GM12878 (cell line): Measurements from ENCODE around the gene ART5. TPM values are rescaled to one million over a fixed set of nuclear protein-coding genes. Genes with fewer than 3 reads are reported as not detected.

ENCODE experiments used
- ATAC-seq: fragments of 200-7000 bp; cut with Tn5 transposase; 3 replicates; pipeline ENCODE4 v1.9.1; 2020; ENCODE audit warnings: mild to moderate bottlenecking, moderate library complexity
- BruUV-seq: library from RNA; stranded (reverse); fragments of 400-500 nt; replicated peaks from 2 replicates; lab custom pipeline; 2021; lab: Mats Ljungman, UMichigan
- CTCF ChIA-PET: fragments of 300-600 bp; sonication (Branson Sonifier 250); formaldehyde crosslinking; extraction: SDS; loops from one replicate; lab custom pipeline; 2021; ENCODE audit warnings: inconsistent platforms; lab: Yijun Ruan, JAX
- POLR2A ChIA-PET: fragments of 350-600 bp; formaldehyde crosslinking; extraction: SDS; loops from one replicate; lab custom pipeline; 2021; ENCODE audit warnings: inconsistent platforms; lab: Charles Lee
- RAD21 ChIA-PET: fragments of 300-600 bp; sonication (Branson Sonifier 250); formaldehyde crosslinking; loops from one replicate; lab custom pipeline; 2023; ENCODE audit warnings: antibody characterized with exemption; ENCODE audit not compliant: unreplicated experiment; lab: Charles Lee
- SMC1A ChIA-PET: fragments of 300-600 bp; sonication (Branson Sonifier 250); formaldehyde crosslinking; loops from one replicate; lab custom pipeline; 2023; ENCODE audit not compliant: unreplicated experiment, uncharacterized antibody; lab: Charles Lee
- DNase-seq: peaks from one replicate; pipeline ENCODE4 v3.0.0-alpha.2; 2011; ENCODE audit warnings: low read depth, low spot score
- FAIRE-seq: peaks from 3 replicates; lab custom pipeline; 2011; peaks lifted over from hg19 to GRCh38; lab: Jason Lieb, UNC
- H2AFZ ChIP-seq: 2 replicates; pipeline ENCODE4 v1.6.0; 2011; ENCODE audit warnings: low read depth, low read length, control low read depth; ENCODE audit not compliant: control insufficient read depth
- H3K27ac ChIP-seq: 2 replicates; pipeline ENCODE4 v1.5.1; 2011; ENCODE audit warnings: control low read depth; ENCODE audit not compliant: control insufficient read depth, insufficient read depth
- H3K27me3 ChIP-seq, 2 experiments: replicated peaks in 1 of 2; 2 replicates each; pipeline versions ENCODE4 v1.6.0 to v1.6.1; 2011; ENCODE audit warnings: low read length in 1 of 2; ENCODE audit not compliant: control insufficient read depth in 2 of 2, insufficient read depth in 2 of 2
- H3K36me3 ChIP-seq, 2 experiments: 2 replicates each; pipeline ENCODE4 v1.5.1; 2011; ENCODE audit warnings: low read length in 1 of 2; ENCODE audit not compliant: control insufficient read depth in 2 of 2, insufficient read depth in 2 of 2
- H3K4me1 ChIP-seq: 2 replicates; pipeline ENCODE4 v1.6.1; 2011; ENCODE audit warnings: mild to moderate bottlenecking, low read length, moderate library complexity, mixed read lengths; ENCODE audit not compliant: control insufficient read depth, insufficient read depth
- H3K4me2 ChIP-seq: 2 replicates; pipeline ENCODE4 v1.6.0; 2011; ENCODE audit warnings: control low read depth; ENCODE audit not compliant: control insufficient read depth, insufficient read depth
- H3K4me3 ChIP-seq: fragments of 200-600 bp; sonication (generic); 2 replicates; pipeline ENCODE4 v1.5.1; 2016
- H3K79me2 ChIP-seq: 2 replicates; pipeline ENCODE4 v1.6.0; 2011; ENCODE audit warnings: low read length; ENCODE audit not compliant: control insufficient read depth, insufficient read depth
- H3K9ac ChIP-seq: 2 replicates; pipeline ENCODE4 v1.8.0; 2011; ENCODE audit warnings: low read length, control low read depth, mixed read lengths; ENCODE audit not compliant: control insufficient read depth, insufficient read depth
- H3K9me3 ChIP-seq: replicated peaks from 3 replicates; pipeline ENCODE4 v1.5.1; 2011; ENCODE audit warnings: mild to moderate bottlenecking, low read length; ENCODE audit not compliant: control insufficient read depth, insufficient read depth
- H4K20me1 ChIP-seq: 2 replicates; pipeline ENCODE4 v1.6.0; 2011; ENCODE audit not compliant: control insufficient read depth, insufficient read depth
- ATF3 ChIP-seq: IDR thresholded peaks from 2 replicates; pipeline ENCODE4 v1.6.1; 2011; ENCODE audit warnings: low read depth, mild to moderate bottlenecking, low read length, moderate library complexity, borderline replicate concordance; ENCODE audit errors: extremely low read depth
- CHD1 ChIP-seq: IDR thresholded peaks from 2 replicates; pipeline ENCODE4 v1.6.1; 2012; ENCODE audit warnings: low read depth, low read length, improper control_type of control experiment
- CUX1 ChIP-seq: IDR thresholded peaks from 2 replicates; pipeline ENCODE4 v1.6.1; 2012; ENCODE audit warnings: improper control_type of control experiment, low read depth, low read length; ENCODE audit not compliant: insufficient replicate concordance
- ELK1 ChIP-seq: IDR thresholded peaks from 2 replicates; pipeline ENCODE4 v1.6.1; 2012; ENCODE audit warnings: low read depth, low read length, improper control_type of control experiment
- FOXK2 ChIP-seq: fragments of 450-650 bp; IDR thresholded peaks from 2 replicates; pipeline ENCODE4 v1.6.1; 2017; ENCODE audit warnings: mild to moderate bottlenecking, moderate library complexity
- IRF4 ChIP-seq: IDR thresholded peaks from 2 replicates; pipeline ENCODE4 v1.6.1; 2011; ENCODE audit warnings: low read depth, low read length
- NR2C1 ChIP-seq: fragments of 450-650 bp; IDR thresholded peaks from 2 replicates; pipeline ENCODE4 v1.6.1; 2017; ENCODE audit warnings: antibody characterized with exemption, mild to moderate bottlenecking, moderate library complexity
- POU2F2 ChIP-seq: IDR thresholded peaks from 3 replicates; pipeline ENCODE4 v1.6.1; 2011; ENCODE audit warnings: low read depth, mild to moderate bottlenecking, low read length, borderline replicate concordance
- RBBP5 ChIP-seq: fragments of 200-600 bp; sonication (generic); conservative IDR thresholded peaks from 2 replicates; pipeline ENCODE4 v1.6.1; 2016
- ZNF207 ChIP-seq: fragments of 450-650 bp; IDR thresholded peaks from 2 replicates; pipeline ENCODE4 v1.6.1; 2014; ENCODE audit warnings: antibody characterized with exemption, mild to moderate bottlenecking, borderline replicate concordance
- WGBS: methylation state at CpG from one replicate; pipeline ENCODE4 v1.1.6; 2016; ENCODE audit warnings: low lambda C conversion rate; ENCODE audit not compliant: insufficient replicate concordance, insufficient coverage; ENCODE audit errors: missing lambda C conversion rate; 5-methylcytosine and 5-hydroxymethylcytosine counted together
- in situ Hi-C: fragments of 300-500 bp; cut with MboI; formaldehyde crosslinking; loops from 9 replicates; pipeline ENCODE4 v1.14.3; 2018; ENCODE audit warnings: mixed read lengths
- intact Hi-C: fragments of 100-400 bp; cut with micrococcal nuclease; formaldehyde crosslinking; loops from one replicate; pipeline ENCODE4 v1.14.2; 2022; ENCODE audit not compliant: unreplicated experiment
- polyA plus RNA-seq, 11 experiments: library from polyadenylated mRNA; depleted of rRNA in 4 of 11; unstranded in 6 of 11; stranded (reverse) in 5 of 11; fragments of >200 nt; fragmentation: Nextera tagmentation in 4 of 11; fragmentation: Illumina TruSeq in 1 of 11; extraction: Ambion mirVana in 4 of 11; extraction: Trizol in 1 of 11; gene quantifications; 1 replicate in 1 of 11; 2 replicates in 10 of 11; pipeline versions ENCODE4 v1.2.1 to v1.2.3, GENCODE V29; 2011 to 2016; ENCODE audit warnings: inconsistent platforms in 2 of 11, missing spikeins in 2 of 11, low read depth in 1 of 11
- total RNA-seq, 4 experiments: library from RNA; depleted of rRNA in 3 of 4; stranded (reverse); fragments of >200 nt in 3 of 4; fragmentation: Illumina TruSeq in 1 of 4; extraction: Trizol in 1 of 4; gene quantifications; 2 replicates each; pipeline versions ENCODE4 v1.2.1 to v1.2.3, GENCODE V29; 2013 to 2021

ART5 gene
- total and polyA plus RNA-seq, 10 of the 15 experiments (the other 5 are each of a cell fraction or from before 2014, with no cell fraction given), result 0.06 TPM; not detected in 9

GRCh38 chr11:3662856-3663255, 21.1 kb upstream of the ART5 start:
- intact Hi-C loops, result no loop called here
- H3K9me3 ChIP-seq, result no peaks in the 10 kb centered on the region
- no peak for DNase-seq
- RAD21 ChIA-PET, result no interaction called here
- no peak overlapping the region for H3K4me2 ChIP-seq
- H3K4me1 ChIP-seq, result no peaks in the 10 kb centered on the region
- TF ChIP-seq IRF4, result no peak
- no peak for TF ChIP-seq RBBP5
- no peak for TF ChIP-seq ZNF207
- TF ChIP-seq, all 136 proteins: peak for 0
- SMC1A ChIA-PET, result no interaction called here
- H4K20me1 ChIP-seq, result no peaks in the 10 kb centered on the region
- no peak for FAIRE-seq
- H3K4me3 ChIP-seq, result no peak overlapping the region
- no peak overlapping the region for H2AFZ ChIP-seq
- no peak overlapping the region for H3K27ac ChIP-seq
- POLR2A ChIA-PET, result no interaction called here
- peaks cover 2 to 4% of the 10 kb centered on the region in 2 experiments; a peak in 2 of 4 replicates for H3K36me3 ChIP-seq
- no peak overlapping the region for H3K9ac ChIP-seq
- BruUV-seq, result no TSS peak
- in situ Hi-C loops, result no loop called here
- H3K27me3 ChIP-seq, result no peaks in the 10 kb centered on the region
- CTCF ChIA-PET, result no interaction called here
- H3K79me2 ChIP-seq, result no peaks in the 10 kb centered on the region
- ATAC-seq, result no peak

GRCh38 chr11:3660960-3661359, 19.2 kb upstream of the ART5 start:
- CTCF ChIA-PET, result no interaction called here
- no peak overlapping the region for H3K27ac ChIP-seq
- H3K36me3 ChIP-seq, result peaks cover 0 to 4% of the 10 kb centered on the region in 2 experiments; a peak in 1 of 4 replicates
- H3K9me3 ChIP-seq, result no peaks in the 10 kb centered on the region
- no TSS peak for BruUV-seq
- no peaks in the 10 kb centered on the region for H4K20me1 ChIP-seq
- ATAC-seq (no peak), DNase-seq (no peak), FAIRE-seq (no peak)
- H3K27me3 ChIP-seq, result no peaks in the 10 kb centered on the region
- SMC1A ChIA-PET, result no interaction called here
- no peak overlapping the region for H2AFZ ChIP-seq
- H3K4me1 ChIP-seq, result no peaks in the 10 kb centered on the region
- RAD21 ChIA-PET, result no interaction called here
- H3K4me2 ChIP-seq, result no peak overlapping the region
- no peaks in the 10 kb centered on the region for H3K79me2 ChIP-seq
- WGBS, result 14% methylated on average over 2 of the region's 2 CpGs
- intact Hi-C loops, result no loop called here
- no peak overlapping the region for H3K4me3 ChIP-seq
- POLR2A ChIA-PET, result no interaction called here
- H3K9ac ChIP-seq, result no peak overlapping the region
- in situ Hi-C loops, result no loop called here
- no peak for TF ChIP-seq POU2F2
- TF ChIP-seq ATF3, result no peak
- TF ChIP-seq CUX1, result no peak
- TF ChIP-seq CHD1, result no peak
- no peak for TF ChIP-seq ELK1
- TF ChIP-seq FOXK2, result no peak
- TF ChIP-seq NR2C1, result no peak
